Nephron (organoid): ENCODE data around the gene GDAP1L1.

Experiments used
- H3K27ac Mint-ChIP-seq, 3 experiments: 2 replicates each; pipeline ENCODE4 v1.8.0; 2020; ENCODE audit warnings: mixed read lengths in 3 of 3, mild to moderate bottlenecking in 2 of 3, moderate library complexity in 1 of 3
- H3K27me3 Mint-ChIP-seq: 2 replicates; pipeline ENCODE4 v1.8.0; 2021; ENCODE audit warnings: low read depth, mild to moderate bottlenecking, moderate library complexity, mixed read lengths
- H3K36me3 Mint-ChIP-seq: 2 replicates; pipeline ENCODE4 v1.8.0; 2020; ENCODE audit warnings: low read depth, mixed read lengths
- H3K4me1 Mint-ChIP-seq: 2 replicates; pipeline ENCODE4 v1.8.0; 2020; ENCODE audit warnings: mixed read lengths
- H3K4me3 Mint-ChIP-seq, 3 experiments: 2 replicates each; pipeline ENCODE4 v1.8.0; 2020; ENCODE audit warnings: mild to moderate bottlenecking in 3 of 3, mixed read lengths in 3 of 3, moderate library complexity in 2 of 3
- H3K9me3 Mint-ChIP-seq: 2 replicates; pipeline ENCODE4 v1.8.0; 2020; ENCODE audit warnings: mixed read lengths
- TF ChIP-seq, protein P1 (sequence below), 3 experiments: fragments of 200-600 bp; sonication (generic); IDR thresholded peaks; one replicate each; pipeline ENCODE4 v1.5.0; 2021; ENCODE audit warnings: antibody characterized with exemption in 3 of 3; ENCODE audit not compliant: unreplicated experiment in 3 of 3

Gene GDAP1L1

DNA sequence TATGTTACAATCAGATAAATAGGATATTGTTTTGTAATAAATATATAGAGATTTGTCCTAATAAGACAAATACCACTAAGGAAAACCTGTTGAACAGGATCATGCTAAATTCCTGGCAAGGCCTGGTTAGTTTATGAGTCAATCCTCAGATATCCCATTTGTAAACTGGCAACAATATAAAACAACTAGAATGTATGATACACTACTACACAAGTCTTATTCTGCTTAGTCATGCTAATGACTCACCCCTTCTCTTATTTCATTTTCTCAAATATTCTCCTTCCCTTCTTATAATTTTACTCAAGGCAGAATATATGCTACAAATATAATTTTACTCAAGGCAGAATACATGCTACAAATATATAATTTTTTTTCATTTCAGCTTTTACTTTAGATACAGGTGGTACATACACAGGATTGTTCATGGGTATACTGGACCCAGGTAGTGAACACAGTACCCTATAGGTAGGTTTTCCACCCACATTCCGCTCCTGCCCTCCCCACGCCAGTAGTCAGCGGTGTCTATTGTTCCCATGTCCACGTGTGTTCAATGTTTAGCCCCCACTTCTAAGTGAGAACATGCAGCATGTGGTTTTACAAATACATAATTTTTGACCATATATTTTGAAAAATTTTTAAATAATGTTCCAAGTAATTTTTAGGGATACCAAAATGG, 42.8 kb upstream of the GDAP1L1 start:
- TF ChIP-seq, protein P1, sequence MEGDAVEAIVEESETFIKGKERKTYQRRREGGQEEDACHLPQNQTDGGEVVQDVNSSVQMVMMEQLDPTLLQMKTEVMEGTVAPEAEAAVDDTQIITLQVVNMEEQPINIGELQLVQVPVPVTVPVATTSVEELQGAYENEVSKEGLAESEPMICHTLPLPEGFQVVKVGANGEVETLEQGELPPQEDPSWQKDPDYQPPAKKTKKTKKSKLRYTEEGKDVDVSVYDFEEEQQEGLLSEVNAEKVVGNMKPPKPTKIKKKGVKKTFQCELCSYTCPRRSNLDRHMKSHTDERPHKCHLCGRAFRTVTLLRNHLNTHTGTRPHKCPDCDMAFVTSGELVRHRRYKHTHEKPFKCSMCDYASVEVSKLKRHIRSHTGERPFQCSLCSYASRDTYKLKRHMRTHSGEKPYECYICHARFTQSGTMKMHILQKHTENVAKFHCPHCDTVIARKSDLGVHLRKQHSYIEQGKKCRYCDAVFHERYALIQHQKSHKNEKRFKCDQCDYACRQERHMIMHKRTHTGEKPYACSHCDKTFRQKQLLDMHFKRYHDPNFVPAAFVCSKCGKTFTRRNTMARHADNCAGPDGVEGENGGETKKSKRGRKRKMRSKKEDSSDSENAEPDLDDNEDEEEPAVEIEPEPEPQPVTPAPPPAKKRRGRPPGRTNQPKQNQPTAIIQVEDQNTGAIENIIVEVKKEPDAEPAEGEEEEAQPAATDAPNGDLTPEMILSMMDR (IDR thresholded peaks at IDR 0.05; ENCODE audit: unreplicated experiment in 3 of 3) = no peak
- Mint-ChIP-seq H3K27ac (peak overlapping the region in 2 of 3 experiments; percentile 33 to 63), H3K4me3 (no peak overlapping the region), H3K9me3 (no peaks in the 10 kb centered on the region), H3K36me3 (peaks cover 45% of the 10 kb centered on the region), H3K27me3 (no peaks in the 10 kb centered on the region), H3K4me1 (peaks cover 39% of the 10 kb centered on the region)

DNA sequence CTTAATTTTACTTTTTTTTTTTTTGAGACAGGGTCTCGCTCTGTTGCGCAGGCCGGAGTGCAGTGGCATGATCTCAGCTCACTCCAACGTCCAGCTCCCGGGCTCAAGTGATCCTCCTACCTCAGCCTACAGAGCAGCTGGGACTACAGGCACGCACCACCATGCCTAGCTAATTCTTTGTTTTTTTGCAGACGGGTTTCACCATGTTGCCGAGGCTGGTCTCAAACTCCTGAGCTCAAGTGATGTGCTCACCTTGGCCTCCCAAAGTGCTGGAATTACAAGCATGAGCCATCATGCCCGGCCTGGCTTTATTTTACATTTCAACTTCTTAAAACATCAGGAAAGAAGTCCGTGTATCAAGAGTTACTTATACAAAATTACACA, 42.3 kb upstream of the GDAP1L1 start:
- H3K4me3 Mint-ChIP-seq = no peak overlapping the region
- no peaks in the 10 kb centered on the region for H3K27me3 Mint-ChIP-seq
- TF ChIP-seq, protein P1 (IDR thresholded peaks at IDR 0.05; ENCODE audit: unreplicated experiment in 3 of 3) = no peak
- no peaks in the 10 kb centered on the region for H3K9me3 Mint-ChIP-seq
- peaks cover 39% of the 10 kb centered on the region for H3K36me3 Mint-ChIP-seq
- no peak overlapping the region for H3K27ac Mint-ChIP-seq
- peaks cover 44% of the 10 kb centered on the region for H3K4me1 Mint-ChIP-seq

DNA sequence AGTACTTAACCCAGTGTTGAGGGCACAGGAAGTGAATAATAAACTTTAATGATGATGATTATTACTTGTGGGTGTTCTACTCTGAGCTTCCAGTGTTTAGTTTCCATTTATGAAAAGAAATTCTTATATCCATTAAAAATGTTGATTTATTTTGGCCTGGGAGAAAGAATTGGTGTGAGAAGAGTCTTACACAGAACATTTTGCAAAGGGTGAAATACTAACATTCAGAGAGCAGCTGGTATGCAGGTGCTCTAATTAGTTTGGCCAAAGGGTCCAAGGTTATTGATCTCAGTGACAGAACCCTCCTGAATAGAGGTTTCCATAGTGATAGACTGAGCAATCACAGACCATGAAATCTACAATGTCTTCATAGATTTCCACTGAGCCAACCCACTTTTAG, 41.0 kb upstream of the GDAP1L1 start:
- peaks cover 28% of the 10 kb centered on the region for H3K36me3 Mint-ChIP-seq
- H3K4me3 Mint-ChIP-seq = peak overlapping the region in 1 of 3 experiments; percentile 62
- H3K9me3 Mint-ChIP-seq = no peaks in the 10 kb centered on the region
- H3K27ac Mint-ChIP-seq = no peak overlapping the region
- TF ChIP-seq, protein P1 (IDR thresholded peaks at IDR 0.05; ENCODE audit: unreplicated experiment in 3 of 3) = no peak
- no peaks in the 10 kb centered on the region for H3K27me3 Mint-ChIP-seq
- peaks cover 49% of the 10 kb centered on the region for H3K4me1 Mint-ChIP-seq

DNA sequence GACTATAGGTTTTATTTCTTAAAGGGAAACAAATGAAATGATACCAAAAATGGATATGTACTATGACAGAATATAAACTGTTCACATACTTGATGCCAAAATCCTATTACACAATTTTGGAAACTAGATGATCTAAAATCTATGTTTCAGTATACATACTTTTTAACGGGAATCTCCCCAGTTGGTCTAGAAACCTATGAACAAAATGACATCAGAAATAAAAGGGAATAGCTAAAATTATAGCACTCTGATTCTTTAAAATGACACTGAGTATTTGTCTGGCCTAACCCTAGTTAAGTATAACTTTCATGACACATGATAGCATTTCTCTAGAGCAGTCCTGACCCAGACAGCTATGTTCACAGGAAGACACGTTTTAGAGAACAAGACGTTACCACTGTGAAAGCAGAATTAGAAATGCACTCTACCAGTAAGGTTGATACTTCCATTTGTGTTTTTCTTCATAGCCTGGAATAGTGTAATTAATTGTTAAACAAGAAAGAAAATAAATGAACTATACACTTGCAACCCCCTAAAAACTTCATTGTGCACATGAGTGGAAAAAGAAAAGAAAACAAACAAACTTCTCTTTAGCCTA, 39.9 kb upstream of the GDAP1L1 start:
- TF ChIP-seq, protein P1 (IDR thresholded peaks at IDR 0.05; ENCODE audit: unreplicated experiment in 3 of 3) = no peak
- Mint-ChIP-seq H3K27me3 (no peaks in the 10 kb centered on the region), H3K36me3 (peaks cover 20% of the 10 kb centered on the region), H3K4me3 (peak overlapping the region; percentile 64 to 67 (median 66)), H3K9me3 (no peaks in the 10 kb centered on the region), H3K4me1 (peaks cover 60% of the 10 kb centered on the region), H3K27ac (peak overlapping the region in 2 of 3 experiments; percentile 17 to 36)

DNA sequence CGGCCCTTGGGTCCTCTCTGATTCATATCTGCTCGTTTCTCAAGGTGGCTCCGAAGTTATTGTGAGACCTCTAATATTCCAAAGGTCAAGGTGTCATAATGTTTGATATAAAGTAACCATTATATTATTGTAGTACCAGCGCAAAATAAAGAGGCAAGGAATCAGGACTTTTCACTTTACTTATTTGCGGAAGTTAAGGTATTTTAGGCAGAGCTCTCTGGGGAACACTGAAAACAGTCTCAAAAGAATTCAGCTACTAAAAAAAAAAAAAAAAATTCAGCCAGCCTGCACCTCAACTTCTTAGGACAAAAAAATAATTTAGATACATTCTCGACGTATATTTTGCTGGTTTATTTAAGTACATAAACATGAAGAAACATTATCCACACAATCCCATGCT, 38.9 kb upstream of the GDAP1L1 start:
- Mint-ChIP-seq H3K9me3 (no peaks in the 10 kb centered on the region), H3K36me3 (peaks cover 15% of the 10 kb centered on the region), H3K4me1 (peaks cover 60% of the 10 kb centered on the region), H3K27me3 (no peaks in the 10 kb centered on the region), H3K27ac (peak overlapping the region in 1 of 3 experiments; percentile 97), H3K4me3 (peak overlapping the region; percentile 92 to 100 (median 95))
- TF ChIP-seq, protein P1 (IDR thresholded peaks at IDR 0.05; ENCODE audit: unreplicated experiment in 3 of 3) = no peak

DNA sequence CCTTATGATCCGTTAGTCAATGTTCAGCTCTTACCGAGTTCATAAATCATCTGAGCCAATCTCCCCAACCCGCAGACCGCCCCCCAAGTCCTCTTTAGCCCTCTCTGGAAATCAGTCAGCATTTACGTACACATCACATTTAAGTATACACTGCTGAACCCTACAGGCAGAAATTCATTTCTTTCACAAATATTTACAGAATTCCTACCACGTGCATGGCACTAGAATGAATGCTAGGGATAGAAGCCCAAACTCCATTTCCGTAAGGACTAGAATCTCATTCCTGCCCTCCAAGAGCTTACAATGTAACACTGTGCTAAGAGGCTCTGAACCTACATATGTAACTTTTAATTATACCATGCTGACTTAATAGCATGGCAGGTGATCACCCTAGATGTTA, 38.3 kb upstream of the GDAP1L1 start:
- TF ChIP-seq, protein P1 (IDR thresholded peaks at IDR 0.05; ENCODE audit: unreplicated experiment in 3 of 3) = no peak
- Mint-ChIP-seq H3K27ac (peak overlapping the region; percentile 90 to 99 (median 97)), H3K27me3 (no peaks in the 10 kb centered on the region), H3K4me3 (peak overlapping the region; percentile 92 to 100 (median 95)), H3K9me3 (no peaks in the 10 kb centered on the region), H3K4me1 (peaks cover 54% of the 10 kb centered on the region), H3K36me3 (peaks cover 11% of the 10 kb centered on the region)
